ENCODE measurements around the gene SCYL1. TPM values are rescaled to one million over a fixed set of nuclear protein-coding genes. Genes with fewer than 3 reads are reported as not detected.

Gene SCYL1
- total RNA-seq, 2 experiments from 2014 or later = 74.2 to 74.9 TPM

DNA sequence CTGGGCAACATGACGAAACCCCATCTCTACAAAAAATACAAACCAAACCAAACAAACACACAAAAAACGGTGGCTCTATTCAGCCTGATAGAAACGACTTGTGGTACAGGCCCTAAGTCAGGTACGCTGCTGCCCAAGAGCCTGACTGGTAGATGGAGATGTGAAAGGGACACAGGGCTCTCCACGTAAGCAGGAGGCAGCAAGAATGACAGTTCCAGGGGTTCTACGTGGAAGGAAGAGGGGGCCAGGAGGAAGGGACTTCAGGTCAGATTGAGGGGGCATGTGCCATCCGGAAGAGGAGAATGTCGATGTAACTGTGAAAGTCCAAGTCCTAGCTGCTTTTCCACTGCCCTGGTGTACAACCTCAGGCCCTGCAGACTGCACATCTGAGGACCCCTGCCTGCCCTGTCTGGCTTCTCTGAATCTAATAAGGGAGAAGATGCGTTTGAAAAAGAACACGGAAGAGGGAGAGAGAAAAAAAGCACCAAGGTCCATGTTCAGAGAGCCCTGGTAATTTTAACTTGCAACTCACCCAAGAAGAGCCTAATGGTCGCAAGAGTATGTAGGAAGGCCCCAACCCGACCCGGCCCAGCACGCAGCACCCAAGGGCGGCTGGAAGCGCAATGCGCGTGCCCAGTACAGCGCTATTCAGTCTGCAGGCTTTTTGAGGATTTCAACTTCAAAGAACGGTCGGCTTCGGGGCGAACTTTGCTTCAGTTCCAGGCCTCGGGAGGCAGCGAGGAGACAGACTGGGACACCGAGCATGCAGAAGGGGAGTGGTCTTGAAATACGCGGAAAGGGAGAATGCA is 44.5 kb downstream of the SCYL1 start:
- no peaks in the 10 kb centered on the region for H3K9me3 Mint-ChIP-seq
- H3K4me3 Mint-ChIP-seq = peak overlapping the region; percentile 94
- POLR2A ChIA-PET = interaction anchor here (0.7 to 5.3 kb wide), 17 partner anchors 13 to 149 kb away, joined by 3 to 52 read pairs (median 9); partner anchors contain the start of genes MALAT1, PCNX3, RELA and SCYL1
- ATAC-seq (ENCODE audit: low read depth) (peak; percentile 16), DNase-seq (no peak)
- peaks cover 9% of the 10 kb centered on the region for H3K36me3 Mint-ChIP-seq
- H3K27me3 Mint-ChIP-seq = no peaks in the 10 kb centered on the region
- H3K27ac Mint-ChIP-seq = peak overlapping the region; percentile 98
- H3K4me1 Mint-ChIP-seq = peaks cover 56% of the 10 kb centered on the region

DNA sequence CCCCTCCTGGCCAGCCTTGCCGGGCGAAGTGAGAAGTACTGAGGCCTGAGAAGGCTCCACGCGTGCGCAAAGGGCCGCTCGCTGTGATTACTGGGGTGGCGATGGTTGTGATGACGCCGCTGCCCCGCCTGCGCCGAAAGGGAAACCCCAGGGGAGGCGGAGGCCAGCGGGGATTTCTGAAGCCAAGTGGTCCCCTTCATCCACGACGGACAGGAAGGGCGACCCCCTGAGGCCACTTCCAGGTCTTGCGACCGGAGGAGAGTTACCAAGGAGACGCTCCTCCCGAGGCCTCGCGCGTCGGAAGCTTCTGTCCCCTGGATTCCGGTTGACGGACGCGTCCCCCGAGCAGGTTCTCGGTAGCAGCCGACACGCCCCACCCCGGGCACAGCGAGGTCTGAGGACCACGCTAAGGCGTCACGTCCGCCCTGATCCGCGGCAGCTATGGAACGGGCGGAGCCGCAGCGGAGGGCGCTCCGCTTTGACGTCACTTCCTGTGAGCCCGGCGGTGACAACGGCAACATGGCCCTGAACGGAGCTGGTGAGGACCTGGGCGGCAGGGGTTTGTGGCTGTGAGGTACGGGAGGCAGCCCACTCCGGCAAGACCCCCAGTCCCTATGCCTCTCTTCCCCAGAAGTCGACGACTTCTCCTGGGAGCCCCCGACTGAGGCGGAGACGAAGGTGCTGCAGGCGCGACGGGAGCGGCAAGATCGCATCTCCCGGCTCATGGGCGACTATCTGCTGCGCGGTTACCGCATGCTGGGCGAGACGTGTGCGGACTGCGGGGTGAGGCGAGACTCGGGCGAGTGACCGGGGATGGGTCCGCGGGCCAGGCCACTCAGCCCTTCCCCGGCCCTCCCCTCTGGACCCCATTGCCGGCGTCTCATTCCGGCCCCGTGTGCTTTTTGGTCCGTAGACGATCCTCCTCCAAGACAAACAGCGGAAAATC is 45.4 kb downstream of the SCYL1 start, which contains the start of gene ZNRD2:
Gene ZNRD2, plus strand, starts transcription at position 505 of the 946 bp plus-strand sequence. Its CDS starts 15 bp downstream, at position 520.
- H3K36me3 Mint-ChIP-seq = peaks cover 9% of the 10 kb centered on the region
- no peaks in the 10 kb centered on the region for H3K9me3 Mint-ChIP-seq
- peak; percentile 97 for DNase-seq
- peak within 1 kb of the TSS; percentile 98 for H3K27ac Mint-ChIP-seq
- POLR2A ChIA-PET = interaction anchor here (0.6 to 5.3 kb wide), 18 partner anchors 11 to 150 kb away, joined by 3 to 52 read pairs (median 10); partner anchors contain the start of genes MALAT1, PCNX3, RELA and SCYL1
- peak within 1 kb of the TSS; percentile 94 for H3K4me3 Mint-ChIP-seq
- peaks cover 58% of the 10 kb centered on the region for H3K4me1 Mint-ChIP-seq
- ATAC-seq (ENCODE audit: low read depth) = peak; percentile 72
- no peaks in the 10 kb centered on the region for H3K27me3 Mint-ChIP-seq

DNA sequence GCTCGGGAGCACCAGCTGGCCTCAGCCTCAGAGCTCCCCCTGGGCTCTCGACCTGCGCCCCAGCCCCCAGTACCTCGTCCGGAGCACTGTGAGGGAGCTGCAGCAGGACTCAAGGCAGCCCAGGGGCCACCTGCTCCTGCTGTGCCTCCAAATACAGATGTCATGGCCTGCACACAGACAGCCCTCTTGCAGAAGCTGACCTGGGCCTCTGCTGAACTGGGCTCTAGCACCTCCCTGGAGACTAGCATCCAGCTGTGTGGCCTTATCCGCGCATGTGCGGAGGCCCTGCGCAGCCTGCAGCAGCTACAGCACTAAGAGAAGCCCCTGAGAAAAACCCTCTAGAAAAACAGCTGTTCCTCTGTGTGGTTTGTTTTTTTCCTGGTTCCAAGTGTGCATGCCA is 46.5 kb downstream of the SCYL1 start:
- POLR2A ChIA-PET = interaction anchor here (0.7 to 5.3 kb wide), 11 partner anchors 10 to 319 kb away, joined by 3 to 52 read pairs (median 12); partner anchors contain the start of genes CCDC85B, PCNX3 and SIPA1
- H3K9me3 Mint-ChIP-seq = no peaks in the 10 kb centered on the region
- H3K36me3 Mint-ChIP-seq = peaks cover 9% of the 10 kb centered on the region
- peaks cover 51% of the 10 kb centered on the region for H3K4me1 Mint-ChIP-seq
- DNase-seq (no peak), ATAC-seq (ENCODE audit: low read depth) (no peak)
- peak overlapping the region; percentile 94 for H3K4me3 Mint-ChIP-seq
- peak overlapping the region; percentile 98 for H3K27ac Mint-ChIP-seq
- no peaks in the 10 kb centered on the region for H3K27me3 Mint-ChIP-seq

DNA sequence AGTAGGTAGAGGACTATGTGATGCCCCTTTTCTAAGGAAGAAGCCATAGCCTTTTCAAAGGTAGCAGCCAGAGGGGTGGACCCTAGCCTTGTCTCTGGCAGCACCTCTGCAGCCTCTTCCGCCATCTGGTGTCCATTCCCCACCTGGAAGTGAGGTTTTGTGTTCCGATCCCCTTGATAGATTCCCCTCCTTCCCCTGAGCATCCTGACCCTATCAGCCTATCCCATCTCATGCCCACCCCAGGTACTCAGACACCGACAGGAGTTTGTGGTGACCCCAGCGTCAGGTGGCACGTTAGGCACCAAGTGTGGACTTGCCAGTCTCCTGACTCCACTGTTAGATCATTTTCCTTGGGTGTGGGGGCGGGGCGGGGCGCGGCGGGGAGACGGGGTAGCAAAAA is 47.1 kb downstream of the SCYL1 start:
- H3K27me3 Mint-ChIP-seq = no peaks in the 10 kb centered on the region
- H3K27ac Mint-ChIP-seq = peak overlapping the region; percentile 98
- H3K36me3 Mint-ChIP-seq = peaks cover 9% of the 10 kb centered on the region
- no peaks in the 10 kb centered on the region for H3K9me3 Mint-ChIP-seq
- ATAC-seq (ENCODE audit: low read depth) = no peak
- H3K4me3 Mint-ChIP-seq = peak overlapping the region; percentile 94
- no peak for DNase-seq
- peaks cover 48% of the 10 kb centered on the region for H3K4me1 Mint-ChIP-seq
- POLR2A ChIA-PET = interaction anchor here (0.6 to 5.3 kb wide), 25 partner anchors 11 to 350 kb away, joined by 3 to 52 read pairs (median 6); partner anchors contain the start of genes CCDC85B, KCNK7, MALAT1 and NEAT1

DNA sequence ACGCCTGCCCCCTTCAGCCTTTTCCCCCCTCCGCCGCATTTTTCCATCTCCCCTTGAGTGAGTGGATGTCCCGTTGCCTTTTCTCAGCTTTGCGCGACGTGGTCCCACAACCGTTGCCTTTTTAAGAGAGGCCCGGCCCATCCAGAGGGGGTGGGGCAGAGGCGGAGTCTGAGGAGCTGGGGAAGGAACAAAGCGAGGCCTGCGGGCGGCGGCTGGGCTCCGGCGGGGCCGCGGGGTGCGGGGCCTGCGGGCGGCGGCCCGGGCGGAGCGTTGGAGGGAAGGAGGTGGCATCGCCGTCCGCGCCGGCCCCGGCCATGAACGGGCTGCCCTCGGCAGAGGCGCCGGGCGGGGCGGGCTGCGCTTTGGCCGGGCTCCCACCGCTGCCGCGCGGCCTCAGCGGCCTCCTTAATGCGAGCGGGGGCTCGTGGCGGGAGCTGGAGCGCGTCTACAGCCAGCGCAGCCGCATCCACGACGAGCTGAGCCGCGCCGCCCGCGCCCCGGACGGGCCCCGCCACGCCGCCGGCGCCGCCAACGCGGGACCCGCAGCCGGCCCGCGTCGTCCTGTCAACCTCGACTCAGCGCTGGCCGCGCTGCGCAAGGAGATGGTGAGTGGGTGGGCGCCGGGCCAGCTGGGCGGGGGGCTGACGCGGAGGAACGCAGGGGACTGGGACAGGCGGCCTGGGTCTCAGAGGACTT is 47.6 kb downstream of the SCYL1 start, which contains the start of gene FAM89B:
Gene FAM89B, plus strand, starts transcription at position 183 of the 696 bp plus-strand sequence. Its CDS starts 132 bp downstream, at position 315.
- H3K4me3 Mint-ChIP-seq = peak within 1 kb of the TSS; percentile 94
- no peaks in the 10 kb centered on the region for H3K9me3 Mint-ChIP-seq
- peaks cover 9% of the 10 kb centered on the region for H3K36me3 Mint-ChIP-seq
- H3K27ac Mint-ChIP-seq = peak within 1 kb of the TSS; percentile 98
- no peaks in the 10 kb centered on the region for H3K27me3 Mint-ChIP-seq
- peak; percentile 6 for ATAC-seq (ENCODE audit: low read depth)
- DNase-seq = peak; percentile 92
- peaks cover 47% of the 10 kb centered on the region for H3K4me1 Mint-ChIP-seq
- POLR2A ChIA-PET = interaction anchor here (0.6 to 5.3 kb wide), 26 partner anchors 11 to 349 kb away, joined by 3 to 52 read pairs (median 5); partner anchors contain the start of genes CCDC85B, KCNK7, MALAT1 and MAP3K11

DNA sequence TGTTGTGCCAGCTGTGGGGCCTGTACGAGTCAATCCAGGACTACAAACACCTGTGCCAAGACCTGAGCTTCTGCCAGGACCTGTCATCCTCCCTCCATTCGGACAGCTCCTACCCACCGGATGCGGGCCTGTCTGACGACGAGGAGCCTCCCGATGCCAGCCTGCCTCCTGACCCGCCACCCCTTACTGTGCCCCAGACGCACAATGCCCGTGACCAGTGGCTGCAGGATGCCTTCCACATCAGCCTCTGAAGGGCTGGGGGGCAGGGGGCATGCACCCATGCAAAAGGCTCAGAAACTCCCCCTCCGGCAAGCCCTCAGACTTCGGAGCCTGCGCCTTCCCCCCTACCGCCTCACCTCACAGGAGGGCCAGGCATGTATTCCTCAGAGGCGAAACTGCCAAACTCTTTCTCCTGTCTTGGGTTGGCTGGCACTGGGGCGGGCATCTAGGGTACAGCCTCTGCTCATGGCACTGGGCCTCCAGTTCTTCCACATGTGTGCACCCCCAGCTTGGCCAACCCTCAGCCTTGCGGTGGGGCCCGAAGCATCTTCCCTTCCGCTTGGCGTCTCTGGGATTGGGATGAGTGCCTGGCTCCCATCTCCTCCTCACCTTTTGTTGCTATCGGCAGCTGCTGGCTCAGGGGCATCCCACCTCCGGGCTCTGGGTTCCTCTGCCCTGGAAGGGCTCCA is 48.7 kb downstream of the SCYL1 start:
- POLR2A ChIA-PET = interaction anchor here (1.2 to 5.3 kb wide), 16 partner anchors 14 to 151 kb away, joined by 3 to 52 read pairs (median 8); partner anchors contain the start of genes MALAT1, MAP3K11, NEAT1 and PCNX3
- ATAC-seq (ENCODE audit: low read depth) (no peak), DNase-seq (no peak)
- Mint-ChIP-seq H3K4me1 (peaks cover 52% of the 10 kb centered on the region), H3K4me3 (peak overlapping the region; percentile 87), H3K27ac (peak overlapping the region; percentile 90), H3K9me3 (no peaks in the 10 kb centered on the region), H3K36me3 (peaks cover 9% of the 10 kb centered on the region), H3K27me3 (no peaks in the 10 kb centered on the region)

DNA sequence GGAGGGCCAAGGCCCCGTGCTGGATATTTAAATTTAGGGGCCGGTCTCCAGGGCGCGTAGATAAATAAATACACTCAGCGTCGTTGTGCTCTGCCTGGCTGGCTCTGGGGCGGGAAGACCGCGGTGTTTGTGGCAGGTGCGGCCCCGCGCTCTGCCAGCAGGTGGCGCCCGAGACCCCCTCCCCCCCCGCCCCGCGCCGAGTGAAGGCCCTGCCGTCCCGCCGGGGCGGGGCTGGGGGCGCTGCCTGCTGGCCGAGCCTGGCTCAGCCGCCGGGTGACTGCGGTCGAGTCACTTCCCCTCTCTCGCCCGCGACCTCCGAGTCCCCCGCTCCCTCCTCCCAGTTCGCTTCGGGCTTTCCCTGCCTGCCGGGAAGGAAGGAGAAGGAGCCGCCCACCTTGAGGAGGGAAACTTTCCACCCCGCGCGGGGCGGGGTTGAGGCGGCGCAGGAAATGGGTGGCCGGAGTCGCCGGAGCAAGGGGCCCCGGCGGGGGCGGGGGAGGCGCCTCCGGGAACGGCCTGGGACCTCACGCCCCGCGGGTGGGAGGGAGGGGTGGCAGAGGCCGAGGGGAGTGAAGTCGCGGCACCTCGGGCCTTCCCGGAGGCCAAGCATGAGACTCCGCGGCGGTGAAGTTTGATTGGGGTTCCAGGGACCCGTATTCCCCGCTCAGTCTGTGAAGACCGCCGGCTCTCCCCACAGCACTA is 49.4 kb downstream of the SCYL1 start:
- Mint-ChIP-seq H3K27me3 (no peaks in the 10 kb centered on the region), H3K4me1 (peaks cover 47% of the 10 kb centered on the region), H3K4me3 (peak overlapping the region; percentile 92), H3K9me3 (no peaks in the 10 kb centered on the region), H3K36me3 (peaks cover 8% of the 10 kb centered on the region), H3K27ac (peak overlapping the region; percentile 91)
- ATAC-seq (ENCODE audit: low read depth) (peak; percentile 17), DNase-seq (peak; percentile 92)
- POLR2A ChIA-PET = interaction anchor here (1.0 to 5.3 kb wide), 13 partner anchors 14 to 317 kb away, joined by 3 to 107 read pairs (median 7); partner anchors contain the start of genes MAP3K11 and PCNX3

DNA sequence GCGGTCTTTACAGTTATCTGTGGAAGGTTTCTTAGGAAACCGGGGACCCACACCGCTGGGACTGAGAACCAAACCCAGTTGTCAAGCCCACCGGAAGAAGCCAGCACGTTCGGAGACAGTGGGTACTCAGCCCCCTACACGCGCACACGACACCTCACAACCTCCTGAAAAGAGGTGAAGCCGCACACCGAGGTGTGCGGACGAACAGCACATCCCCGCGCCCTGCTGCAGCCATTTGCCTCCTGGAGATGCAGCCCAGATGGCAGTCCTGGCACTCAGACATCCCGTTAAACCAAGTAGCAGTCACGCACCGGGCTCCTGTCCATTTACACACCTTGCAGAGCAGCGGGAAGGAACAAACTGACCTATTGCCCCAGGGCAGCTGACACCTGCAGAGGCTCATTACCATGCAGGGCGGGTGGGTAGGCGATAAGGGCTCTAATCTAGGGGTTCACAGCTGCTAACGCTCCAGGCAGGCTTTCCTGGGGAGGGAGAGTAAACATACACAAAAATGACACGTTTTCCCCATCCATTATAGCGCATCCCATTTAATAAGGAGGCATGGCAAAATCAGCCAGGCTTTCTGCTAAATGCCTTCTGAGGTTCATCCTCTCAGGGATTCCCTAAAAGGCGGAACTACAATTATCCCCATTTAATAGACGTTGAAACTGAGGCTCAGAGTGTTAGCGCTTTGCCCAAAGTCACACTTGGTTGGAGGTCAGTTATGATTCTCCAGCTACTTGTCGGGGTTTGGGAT is 50.1 kb downstream of the SCYL1 start:
- ATAC-seq (ENCODE audit: low read depth) = peak; percentile 5
- POLR2A ChIA-PET = interaction anchor here (0.7 to 4.9 kb wide), 16 partner anchors 9 to 742 kb away, joined by 3 to 107 read pairs (median 4); partner anchors contain the start of genes CD248, MALAT1 and PCNX3
- DNase-seq = no peak
- Mint-ChIP-seq H3K27me3 (no peaks in the 10 kb centered on the region), H3K36me3 (peaks cover 9% of the 10 kb centered on the region), H3K27ac (peak overlapping the region; percentile 91), H3K4me1 (peaks cover 47% of the 10 kb centered on the region), H3K9me3 (no peaks in the 10 kb centered on the region), H3K4me3 (peak overlapping the region; percentile 92)

DNA sequence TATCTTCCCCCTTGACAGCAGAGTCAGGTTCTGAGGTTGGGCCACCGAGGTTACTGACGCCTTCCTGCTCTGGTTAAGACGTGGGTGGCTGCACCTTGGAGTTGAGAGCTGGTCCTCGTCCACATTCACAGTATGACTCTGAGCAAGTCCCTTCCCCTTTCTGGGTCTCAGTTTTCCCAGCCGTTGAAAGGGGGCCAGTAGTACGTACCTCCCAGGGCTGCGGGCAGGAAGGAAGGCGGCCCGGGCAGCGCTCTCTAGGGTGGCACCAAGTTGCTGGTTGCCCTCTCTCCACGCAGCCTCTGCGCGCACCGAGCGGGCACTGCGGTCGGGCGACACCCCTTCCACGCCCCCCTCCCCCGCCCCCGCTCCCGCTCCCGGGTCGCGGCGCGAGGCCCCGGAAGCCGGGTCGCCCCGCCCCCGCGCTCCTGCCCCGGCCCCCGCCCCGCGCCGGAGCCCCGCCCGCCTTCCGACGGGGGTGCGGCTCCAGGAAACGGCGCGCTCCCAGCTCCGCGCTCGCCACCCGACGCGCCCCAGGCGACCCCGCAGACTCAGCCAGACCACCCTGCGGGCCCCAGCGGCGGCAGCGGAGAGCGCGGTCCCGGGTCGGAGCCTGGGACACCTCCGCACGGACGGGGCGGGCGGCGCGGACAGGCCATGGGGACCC is 50.8 kb downstream of the SCYL1 start, which contains the start of gene EHBP1L1:
Gene EHBP1L1, plus strand, starts transcription at position 486 of the 664 bp plus-strand sequence. CDS start 250 bp downstream, outside the sequence.
- Mint-ChIP-seq H3K27ac (peak within 1 kb of the TSS; percentile 91), H3K9me3 (no peaks in the 10 kb centered on the region), H3K36me3 (peaks cover 11% of the 10 kb centered on the region), H3K27me3 (no peaks in the 10 kb centered on the region), H3K4me3 (peak within 1 kb of the TSS; percentile 92), H3K4me1 (peaks cover 45% of the 10 kb centered on the region)
- peak; percentile 24 for ATAC-seq (ENCODE audit: low read depth)
- POLR2A ChIA-PET = interaction anchor here (0.7 to 4.9 kb wide), 18 partner anchors 8 to 741 kb away, joined by 3 to 107 read pairs (median 4); partner anchors contain the start of genes CD248, MALAT1 and PCNX3
- DNase-seq = peak; percentile 91
